PC-9 (cell line): ENCODE measurements around the gene IRF2BPL.

Source experiments
- EZH2 ChIP-seq: fragments of 200-600 bp; sonication (generic); IDR thresholded peaks from 2 replicates; pipeline ENCODE4 v1.8.0; 2017; ENCODE audit warnings: antibody characterized with exemption, low read depth
- TF ChIP-seq, protein P1 (sequence below): fragments of 200-600 bp; sonication (generic); conservative IDR thresholded peaks from 2 replicates; pipeline ENCODE4 v1.6.1; 2017; ENCODE audit warnings: mixed run types, antibody characterized with exemption, mild to moderate bottlenecking, moderate library complexity

DNA sequence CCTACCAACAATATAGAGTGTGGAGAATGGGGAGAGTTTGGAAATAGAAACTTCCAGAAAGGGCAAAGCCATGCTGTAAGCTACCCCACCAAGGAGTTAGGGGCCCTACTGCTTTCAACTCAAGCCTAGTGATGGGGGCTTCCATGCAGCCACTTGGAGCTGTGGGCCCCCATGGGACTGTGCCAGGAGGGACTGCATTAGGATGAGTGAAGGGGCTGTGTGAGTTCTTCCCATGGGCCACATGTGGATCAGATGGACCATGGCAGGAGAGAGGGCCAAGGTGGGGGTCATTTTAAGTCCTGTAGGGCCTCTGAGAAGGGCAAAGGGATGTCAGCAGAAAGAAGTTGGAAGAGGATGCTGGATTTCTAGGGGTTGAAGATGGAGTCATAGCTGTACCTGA, 46.5 kb upstream of the IRF2BPL start:
- TF ChIP-seq EZH2: no peak
- TF ChIP-seq, protein P1, sequence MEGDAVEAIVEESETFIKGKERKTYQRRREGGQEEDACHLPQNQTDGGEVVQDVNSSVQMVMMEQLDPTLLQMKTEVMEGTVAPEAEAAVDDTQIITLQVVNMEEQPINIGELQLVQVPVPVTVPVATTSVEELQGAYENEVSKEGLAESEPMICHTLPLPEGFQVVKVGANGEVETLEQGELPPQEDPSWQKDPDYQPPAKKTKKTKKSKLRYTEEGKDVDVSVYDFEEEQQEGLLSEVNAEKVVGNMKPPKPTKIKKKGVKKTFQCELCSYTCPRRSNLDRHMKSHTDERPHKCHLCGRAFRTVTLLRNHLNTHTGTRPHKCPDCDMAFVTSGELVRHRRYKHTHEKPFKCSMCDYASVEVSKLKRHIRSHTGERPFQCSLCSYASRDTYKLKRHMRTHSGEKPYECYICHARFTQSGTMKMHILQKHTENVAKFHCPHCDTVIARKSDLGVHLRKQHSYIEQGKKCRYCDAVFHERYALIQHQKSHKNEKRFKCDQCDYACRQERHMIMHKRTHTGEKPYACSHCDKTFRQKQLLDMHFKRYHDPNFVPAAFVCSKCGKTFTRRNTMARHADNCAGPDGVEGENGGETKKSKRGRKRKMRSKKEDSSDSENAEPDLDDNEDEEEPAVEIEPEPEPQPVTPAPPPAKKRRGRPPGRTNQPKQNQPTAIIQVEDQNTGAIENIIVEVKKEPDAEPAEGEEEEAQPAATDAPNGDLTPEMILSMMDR: no peak
